ENCODE data around the gene CEP295NL.

- TF ChIP-seq CTCF (IDR thresholded peaks at IDR 0.05), result no peak
- no peak for TF ChIP-seq POLR2A (IDR thresholded peaks at IDR 0.05)
Observed at GRCh38 chr17:78923660-78924453, 20.9 kb upstream of the CEP295NL start.

Measured in Peyer's patch (tissue), 4 donors.